K562 (cell line): Measurements from ENCODE around the gene NMNAT2. TPM values are rescaled to one million over a fixed set of nuclear protein-coding genes. Genes with fewer than 3 reads are reported as not detected.

Experiments used
- CHD7 ChIP-seq: fragments of 200-600 bp; sonication (generic); IDR thresholded peaks from one replicate; pipeline ENCODE4 v1.6.1; 2012; ENCODE audit warnings: mild to moderate bottlenecking, low read depth, low read length, inconsistent platforms
- NFRKB ChIP-seq: fragments of 450-650 bp; IDR thresholded peaks from 2 replicates; pipeline ENCODE4 v1.6.1; 2016; ENCODE audit warnings: low read depth
- polyA plus RNA-seq, 8 experiments: library from polyadenylated mRNA; depleted of rRNA in 4 of 8; stranded (reverse) in 5 of 8; unstranded in 3 of 8; fragments of >200 nt; fragmentation: Nextera tagmentation in 2 of 8; fragmentation: Illumina TruSeq in 1 of 8; extraction: Ambion mirVana in 2 of 8; extraction: Trizol in 1 of 8; gene quantifications; 2 replicates each; pipeline versions ENCODE4 v1.2.1 to v1.2.3, GENCODE V29; 2011 to 2014; ENCODE audit warnings: inconsistent platforms in 1 of 8, missing spikeins in 1 of 8
- total RNA-seq, 7 experiments: library from RNA; depleted of rRNA in 6 of 7; stranded (reverse); fragments of >200 nt in 6 of 7; fragmentation: Illumina TruSeq in 2 of 7; extraction: Trizol in 2 of 7; gene quantifications; 2 replicates each; pipeline versions ENCODE4 v1.2.1 to v1.2.3, GENCODE V29; 2011 to 2021; ENCODE audit warnings: low replicate concordance in 1 of 7

The NMNAT2 gene
- total and polyA plus RNA-seq, 9 of the 15 experiments (the other 6 are each of a cell fraction or from before 2014, with no cell fraction given), result not detected

GRCh38 chr1:183247484-183247883, 170.7 kb downstream of the NMNAT2 start (continued):
- TF ChIP-seq CHD7 (no peak), NFRKB (no peak)
- TF ChIP-seq, all 486 proteins: peak for 0
